Measurements from ENCODE around the gene FAAP20.

DNA sequence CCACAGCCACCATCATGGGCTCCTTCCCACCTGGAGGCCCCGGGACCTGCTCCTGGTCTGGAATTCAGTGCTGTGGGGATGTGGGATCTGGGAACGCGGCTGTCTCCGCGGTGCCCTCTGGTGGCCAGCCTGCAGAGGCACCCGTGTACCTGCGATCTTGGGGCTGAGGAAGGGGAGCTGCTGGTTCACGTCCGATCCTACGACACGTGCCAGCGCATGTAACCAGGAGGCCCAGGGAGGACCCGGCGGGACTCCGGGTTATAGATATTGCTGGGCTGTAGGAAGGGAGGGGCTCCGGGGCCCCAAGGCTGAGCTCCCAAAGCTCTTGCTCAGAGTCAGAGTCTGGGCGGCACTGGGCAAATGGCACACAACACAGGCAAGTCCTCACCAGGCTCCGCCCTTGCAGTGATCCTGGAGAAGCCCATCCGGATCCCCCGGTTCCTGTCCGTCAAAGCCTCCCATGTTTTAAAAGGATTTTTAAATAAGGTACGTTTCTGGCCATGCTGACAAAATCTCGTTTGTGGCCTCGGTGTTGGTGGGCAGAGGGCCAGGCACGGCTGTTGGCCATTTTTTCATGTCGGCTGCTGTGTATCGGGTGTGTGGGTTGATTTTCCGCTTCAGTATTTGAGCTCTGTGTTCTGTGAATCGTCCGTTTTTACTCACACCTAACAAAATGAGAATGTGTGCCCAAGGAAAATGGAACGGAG lies 20.1 kb downstream of the FAAP20 start:
- peak; percentile 85 for TF ChIP-seq CTCF (IDR thresholded peaks at IDR 0.05; ENCODE audit: poor library complexity)
- no peak for TF ChIP-seq EZH2 (IDR thresholded peaks at IDR 0.05; ENCODE audit: borderline replicate concordance)
- no peak for TF ChIP-seq EZH2phosphoT487 (IDR thresholded peaks at IDR 0.05; ENCODE audit: low read depth, severe bottlenecking, unreplicated experiment)

Measured in hepatocyte (in vitro differentiated cells).